ENCODE measurements around the gene KLHL17. TPM values are rescaled to one million over a fixed set of nuclear protein-coding genes. Genes with fewer than 3 reads are reported as not detected.

KLHL17 gene
- 1.3 TPM for polyA plus RNA-seq

GRCh38 chr1:960363-961131 is at the start of gene KLHL17:
KLHL17 (plus strand) TSS chr1:960584; CDS start chr1:960694, 110 bp downstream.
- Mint-ChIP-seq H3K4me1 (peaks cover 4 to 10% (median 7%) of the 10 kb centered on the region in 3 donors), H3K9me3 (no peaks in the 10 kb centered on the region), H3K36me3 (peaks cover 1% of the 10 kb centered on the region), H3K4me3 (peak within 1 kb of the TSS; percentile 87 to 94 (median 92)), H3K27me3 (no peaks in the 10 kb centered on the region), H3K27ac (no peak within 1 kb of the TSS)

GRCh38 chr1:910881-911721 is 49.3 kb upstream of the KLHL17 start:
- Mint-ChIP-seq H3K4me3 (no peak overlapping the region), H3K36me3 (no peaks in the 10 kb centered on the region), H3K4me1 (peaks cover 0 to 4% (median 2%) of the 10 kb centered on the region in 3 donors), H3K27me3 (peaks cover 33% of the 10 kb centered on the region), H3K27ac (no peak overlapping the region), H3K9me3 (peaks cover 0 to 1% (median 0%) of the 10 kb centered on the region in 3 donors)

- Mint-ChIP-seq H3K27ac (no peak overlapping the region), H3K27me3 (peaks cover 28% of the 10 kb centered on the region), H3K9me3 (peaks cover 0 to 1% (median 0%) of the 10 kb centered on the region in 3 donors), H3K4me3 (no peak overlapping the region), H3K36me3 (no peaks in the 10 kb centered on the region), H3K4me1 (peaks cover 0 to 2% (median 0%) of the 10 kb centered on the region in 3 donors)
These were observed 48.3 kb upstream of the KLHL17 start for GRCh38 chr1:911875-912739.

GRCh38 chr1:912740-913301 is 47.6 kb upstream of the KLHL17 start:
- Mint-ChIP-seq H3K27me3 (peaks cover 28% of the 10 kb centered on the region), H3K4me3 (peak overlapping the region in 1 of 4 donors; percentile 65), H3K4me1 (peaks cover 0 to 2% (median 0%) of the 10 kb centered on the region in 3 donors), H3K27ac (no peak overlapping the region), H3K36me3 (no peaks in the 10 kb centered on the region), H3K9me3 (peaks cover 0 to 1% (median 0%) of the 10 kb centered on the region in 3 donors)

- peaks cover 31% of the 10 kb centered on the region for H3K27me3 Mint-ChIP-seq
- no peaks in the 10 kb centered on the region for H3K36me3 Mint-ChIP-seq
These were observed 46.8 kb upstream of the KLHL17 start for GRCh38 chr1:913491-914130.

GRCh38 chr1:914131-914890 is 46.1 kb upstream of the KLHL17 start:
- peaks cover 0 to 2% (median 0%) of the 10 kb centered on the region in 3 donors for H3K4me1 Mint-ChIP-seq
- H3K4me3 Mint-ChIP-seq, result no peak overlapping the region
- no peak overlapping the region for H3K27ac Mint-ChIP-seq
- H3K9me3 Mint-ChIP-seq, result no peaks in the 10 kb centered on the region
- peaks cover 32% of the 10 kb centered on the region for H3K27me3 Mint-ChIP-seq
- H3K36me3 Mint-ChIP-seq, result no peaks in the 10 kb centered on the region

More at GRCh38 chr1:913491-914130, 46.8 kb upstream of the KLHL17 start:
- no peaks in the 10 kb centered on the region for H3K9me3 Mint-ChIP-seq
- H3K4me1 Mint-ChIP-seq, result peaks cover 0 to 2% (median 0%) of the 10 kb centered on the region in 3 donors
- H3K27ac Mint-ChIP-seq, result no peak overlapping the region
- no peak overlapping the region for H3K4me3 Mint-ChIP-seq

DNA sequence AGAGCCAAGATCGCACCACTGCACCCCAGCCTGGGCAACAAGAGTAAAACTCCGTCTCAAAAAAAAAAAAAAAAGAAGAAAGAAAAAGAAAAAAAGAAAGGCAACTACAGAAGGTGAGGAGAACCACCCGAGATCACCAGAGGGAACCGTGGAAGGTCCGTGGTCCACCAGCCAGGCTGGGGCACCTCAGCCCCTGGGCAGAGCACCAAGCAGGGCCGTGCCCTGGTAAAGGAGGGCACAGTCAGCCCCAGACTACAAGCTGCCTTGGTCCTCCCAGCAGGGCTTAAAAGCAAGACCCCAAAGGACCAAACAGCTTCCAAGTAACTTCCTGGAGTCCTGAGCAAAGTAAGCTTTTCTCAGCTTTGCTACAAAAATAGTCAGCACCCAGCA is 45.5 kb upstream of the KLHL17 start:
- Mint-ChIP-seq H3K4me3 (peak overlapping the region in 1 of 4 donors; percentile 50), H3K36me3 (no peaks in the 10 kb centered on the region), H3K4me1 (peaks cover 0 to 2% (median 0%) of the 10 kb centered on the region in 3 donors), H3K27me3 (peaks cover 35% of the 10 kb centered on the region), H3K27ac (no peak overlapping the region), H3K9me3 (no peaks in the 10 kb centered on the region)

- peaks cover 1 to 3% (median 1%) of the 10 kb centered on the region in 3 donors for H3K4me1 Mint-ChIP-seq
- peaks cover 39% of the 10 kb centered on the region for H3K27me3 Mint-ChIP-seq
- no peak overlapping the region for H3K27ac Mint-ChIP-seq
- no peaks in the 10 kb centered on the region for H3K36me3 Mint-ChIP-seq
- H3K9me3 Mint-ChIP-seq, result no peaks in the 10 kb centered on the region
- peak overlapping the region in 1 of 4 donors; percentile 50 for H3K4me3 Mint-ChIP-seq
These were observed 44.9 kb upstream of the KLHL17 start for GRCh38 chr1:915295-916172.

DNA sequence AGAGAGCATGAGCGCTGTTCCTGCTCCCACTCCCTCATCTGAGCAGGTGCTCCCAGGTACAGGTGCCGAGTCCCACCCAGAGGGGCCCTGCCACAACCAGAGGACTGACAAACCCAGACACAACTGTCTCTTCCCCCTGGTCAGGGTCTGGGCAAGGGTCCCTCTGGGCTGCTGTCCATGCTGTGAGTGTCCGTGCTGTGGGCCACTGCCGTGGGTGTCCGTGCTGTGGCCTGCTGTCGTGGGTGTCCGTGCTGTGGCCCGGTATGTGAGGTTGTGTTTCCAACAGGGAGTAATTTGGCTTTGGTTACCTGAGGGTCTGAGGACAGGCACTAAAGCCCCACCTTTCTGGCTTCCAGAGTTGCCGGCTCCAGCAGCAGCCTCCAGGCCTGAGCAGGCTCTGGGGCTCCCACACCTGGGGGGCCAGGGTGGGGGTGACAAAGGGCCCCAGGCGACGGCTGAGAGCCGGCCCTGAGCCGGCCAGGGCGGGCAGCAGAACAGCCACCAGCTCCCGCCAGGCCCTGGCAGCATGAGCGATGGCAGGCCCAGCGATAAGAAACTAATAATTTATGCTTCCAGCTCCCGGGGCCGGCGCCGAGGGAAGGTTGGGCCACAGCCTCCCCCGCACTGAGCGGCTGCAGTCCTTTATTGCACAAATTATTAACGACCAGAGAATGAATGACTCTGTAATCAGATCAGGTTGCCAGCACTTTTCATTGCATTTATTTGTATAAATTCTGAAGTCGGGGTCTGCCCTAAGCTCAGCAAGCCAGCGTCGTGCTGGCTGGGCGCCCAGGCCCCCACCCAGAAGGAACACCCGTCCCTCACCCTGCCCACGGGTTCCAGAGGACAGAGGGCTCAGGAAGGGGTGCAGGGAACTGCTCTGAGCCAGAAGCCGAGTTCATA is 44.0 kb upstream of the KLHL17 start:
- Mint-ChIP-seq H3K9me3 (peaks cover 0 to under 1% (median 0%) of the 10 kb centered on the region in 3 donors), H3K27ac (no peak overlapping the region), H3K4me3 (no peak overlapping the region), H3K4me1 (peaks cover 4 to 7% (median 5%) of the 10 kb centered on the region in 3 donors), H3K36me3 (no peaks in the 10 kb centered on the region), H3K27me3 (peaks cover 36% of the 10 kb centered on the region)

DNA sequence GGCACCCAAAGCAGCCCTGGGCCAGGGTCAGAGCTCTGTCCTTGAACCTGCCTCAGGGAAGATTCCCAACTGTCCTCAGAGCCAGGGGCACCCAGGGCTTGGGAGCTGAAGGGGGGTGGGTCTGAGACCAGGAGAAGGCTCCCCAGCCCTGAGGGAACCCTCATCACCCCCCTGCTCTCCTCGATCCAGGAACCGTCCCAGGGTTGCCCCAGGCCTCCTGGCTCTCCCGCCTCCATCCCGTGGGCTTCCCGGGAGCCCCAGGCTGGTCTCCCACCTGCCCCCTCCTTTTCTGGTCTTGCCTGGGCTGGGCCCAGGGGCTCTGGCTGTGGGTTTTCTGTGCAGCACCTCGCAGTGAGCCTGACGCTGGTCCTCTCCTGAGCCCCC is 43.3 kb upstream of the KLHL17 start:
- no peak overlapping the region for H3K27ac Mint-ChIP-seq
- H3K9me3 Mint-ChIP-seq, result peaks cover 0 to 2% (median 0%) of the 10 kb centered on the region in 3 donors
- peaks cover 4 to 8% (median 6%) of the 10 kb centered on the region in 3 donors for H3K4me1 Mint-ChIP-seq
- peaks cover 40% of the 10 kb centered on the region for H3K27me3 Mint-ChIP-seq
- H3K4me3 Mint-ChIP-seq, result no peak overlapping the region
- H3K36me3 Mint-ChIP-seq, result no peaks in the 10 kb centered on the region

- Mint-ChIP-seq H3K9me3 (peaks cover 0 to 2% (median 0%) of the 10 kb centered on the region in 3 donors), H3K4me1 (peaks cover 4 to 8% (median 6%) of the 10 kb centered on the region in 3 donors), H3K27me3 (peaks cover 45% of the 10 kb centered on the region), H3K27ac (no peak overlapping the region), H3K36me3 (no peaks in the 10 kb centered on the region), H3K4me3 (no peak overlapping the region)
These were observed 42.8 kb upstream of the KLHL17 start for GRCh38 chr1:917466-918091.
